ENCODE results near the gene PABPN1L.

DNA sequence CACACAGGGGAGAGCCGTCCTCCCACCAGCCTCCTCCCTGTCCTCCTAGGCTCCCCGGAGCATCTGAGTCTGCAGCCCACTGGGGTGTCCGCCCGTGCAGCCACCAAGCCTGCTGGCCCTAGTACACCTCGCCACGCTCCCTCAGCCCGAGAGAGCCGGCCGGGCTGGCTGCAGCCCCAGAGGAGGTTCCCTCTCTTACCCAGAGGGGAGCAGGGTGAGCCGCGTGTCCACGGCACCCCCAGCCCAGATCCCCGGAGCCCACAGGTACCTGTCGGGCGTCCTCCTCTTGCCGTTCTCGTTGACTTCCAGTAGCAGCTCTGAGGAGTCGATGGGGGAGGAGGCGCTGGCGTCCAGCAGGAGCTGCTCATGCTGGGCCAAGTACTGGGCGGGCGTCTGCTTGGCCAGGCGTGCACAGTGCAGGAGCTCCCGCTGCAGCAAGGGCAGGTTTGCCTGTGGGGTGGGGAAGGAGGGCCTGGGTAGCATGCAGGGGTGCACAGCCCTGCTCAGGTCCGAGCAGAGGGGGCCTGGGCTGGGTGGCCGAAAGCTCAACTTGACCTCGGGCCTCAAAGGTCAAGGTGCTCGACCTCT lies 19.3 kb upstream of the PABPN1L start:
- TF ChIP-seq ARNT (IDR thresholded peaks at IDR 0.05) (no peak), ZNF384 (IDR thresholded peaks at IDR 0.05) (no peak)
